HepG2 (cell line): ENCODE results near the gene STUB1. TPM values are rescaled to one million over a fixed set of nuclear protein-coding genes. Genes with fewer than 3 reads are reported as not detected.

ENCODE experiments used
- ARID2 ChIP-seq: sonication (generic); formaldehyde crosslinking; IDR thresholded peaks from 2 replicates; pipeline ENCODE4 v1.8.1; 2022; ENCODE audit warnings: mild to moderate bottlenecking, missing genetic modification reagents, borderline replicate concordance
- BATF2 ChIP-seq: sonication (generic); formaldehyde crosslinking; IDR thresholded peaks from 2 replicates; pipeline ENCODE4 v1.8.0; 2022; ENCODE audit warnings: mild to moderate bottlenecking, missing genetic modification reagents, moderate library complexity
- CAMTA2 ChIP-seq: sonication (generic); formaldehyde crosslinking; IDR thresholded peaks from 2 replicates; pipeline ENCODE4 v1.4.0; 2020; ENCODE audit warnings: mild to moderate bottlenecking, missing genetic modification reagents, borderline replicate concordance
- FOXO4 ChIP-seq: sonication (generic); formaldehyde crosslinking; conservative IDR thresholded peaks from 2 replicates; pipeline ENCODE4 v1.8.1; 2023; ENCODE audit warnings: missing genetic modification reagents
- JUN ChIP-seq: sonication (generic); formaldehyde crosslinking; IDR thresholded peaks from 2 replicates; pipeline ENCODE4 v1.4.0; 2020; ENCODE audit warnings: mild to moderate bottlenecking, missing genetic modification reagents
- KAT2B ChIP-seq: fragments of 150-350 bp; IDR thresholded peaks from 2 replicates; pipeline ENCODE4 v1.6.1; 2014; ENCODE audit warnings: low read depth, low read length, borderline replicate concordance
- KMT2A ChIP-seq: sonication (generic); formaldehyde crosslinking; IDR thresholded peaks from 2 replicates; pipeline ENCODE4 v1.4.0; 2020; ENCODE audit warnings: missing genetic modification reagents
- KMT2B ChIP-seq: IDR thresholded peaks from 2 replicates; pipeline ENCODE4 v1.6.1; 2016; ENCODE audit warnings: missing genetic modification reagents, missing compliant biosample characterization
- MTF2 ChIP-seq: sonication (generic); formaldehyde crosslinking; IDR thresholded peaks from 2 replicates; pipeline ENCODE4 v1.5.0; 2020; ENCODE audit warnings: missing genetic modification reagents, borderline replicate concordance
- NCOA2 ChIP-seq: sonication (generic); formaldehyde crosslinking; IDR thresholded peaks from 2 replicates; pipeline ENCODE4 v1.8.0; 2022; ENCODE audit warnings: inconsistent platforms
- RXRB ChIP-seq: IDR thresholded peaks from 2 replicates; pipeline ENCODE4 v1.6.1; 2016; ENCODE audit warnings: borderline replicate concordance, missing genetic modification reagents, missing compliant biosample characterization
- SOX6 ChIP-seq, 2 experiments: fragments of 450-650 bp in 1 of 2; sonication (generic) in 1 of 2; formaldehyde crosslinking in 1 of 2; IDR thresholded peaks; 2 replicates each; pipeline versions ENCODE4 v1.4.0 to v1.6.1; 2017 to 2020; ENCODE audit warnings: antibody characterized with exemption in 1 of 2, mild to moderate bottlenecking in 1 of 2, missing genetic modification reagents in 1 of 2
- TAF15 ChIP-seq: fragments of 200-400 bp; formaldehyde crosslinking; IDR thresholded peaks from one replicate; pipeline ENCODE4 v1.6.1; 2018; ENCODE audit warnings: mild to moderate bottlenecking, low read depth, low read length; ENCODE audit not compliant: poor library complexity, severe bottlenecking
- TFE3 ChIP-seq: IDR thresholded peaks from 2 replicates; pipeline ENCODE4 v1.6.1; 2016
- ZKSCAN1 ChIP-seq: fragments of 150-350 bp; IDR thresholded peaks from 2 replicates; pipeline ENCODE4 v1.6.1; 2014; ENCODE audit warnings: low read length
- ZNF136 ChIP-seq: sonication (generic); formaldehyde crosslinking; IDR thresholded peaks from 2 replicates; pipeline ENCODE4 v1.8.1; 2022; ENCODE audit warnings: low read depth, mild to moderate bottlenecking, moderate library complexity, missing genetic modification reagents
- ZNF281 ChIP-seq: sonication (generic); formaldehyde crosslinking; IDR thresholded peaks from 2 replicates; pipeline ENCODE4 v1.4.0; 2020; ENCODE audit warnings: missing genetic modification reagents, borderline replicate concordance
- ZNF414 ChIP-seq: sonication (generic); formaldehyde crosslinking; IDR thresholded peaks from 2 replicates; pipeline ENCODE4 v1.5.0; 2020; ENCODE audit warnings: missing genetic modification reagents
- ZNF7 ChIP-seq: IDR thresholded peaks from 2 replicates; pipeline ENCODE4 v1.6.1; 2016; ENCODE audit warnings: missing biosample characterization, missing genetic modification reagents
- ZNF775 ChIP-seq: sonication (generic); formaldehyde crosslinking; IDR thresholded peaks from 2 replicates; pipeline ENCODE4 v1.4.0; 2020; ENCODE audit warnings: missing genetic modification reagents, mild to moderate bottlenecking, moderate library complexity, borderline replicate concordance
- ZNF777 ChIP-seq: sonication (generic); formaldehyde crosslinking; IDR thresholded peaks from 2 replicates; pipeline ENCODE4 v1.4.0; 2020; ENCODE audit warnings: missing genetic modification reagents
- ZSCAN25 ChIP-seq: sonication (generic); formaldehyde crosslinking; IDR thresholded peaks from 2 replicates; pipeline ENCODE4 v1.8.0; 2022; ENCODE audit warnings: mild to moderate bottlenecking, missing genetic modification reagents
- polyA plus RNA-seq, 8 experiments: library from polyadenylated mRNA; depleted of rRNA in 3 of 8; stranded (reverse) in 7 of 8; unstranded in 1 of 8; fragments of >200 nt; fragmentation: Illumina TruSeq in 4 of 8; extraction: Trizol in 4 of 8; gene quantifications; 2 replicates each; pipeline versions ENCODE4 v1.2.1 to v1.2.3, GENCODE V29; 2011 to 2016; ENCODE audit warnings: low read depth in 4 of 8, missing spikeins in 1 of 8, mixed read lengths in 1 of 8; ENCODE audit not compliant: insufficient read depth in 1 of 8
- total RNA-seq, 5 experiments: library from RNA; depleted of rRNA; stranded (reverse); fragments of >200 nt; fragmentation: Illumina TruSeq; extraction: Trizol; gene quantifications; 2 replicates each; pipeline ENCODE4 v1.2.3, GENCODE V29; 2016; ENCODE audit warnings: low read depth in 1 of 5

STUB1 gene
- total and polyA plus RNA-seq, 2 of the 13 experiments (the other 11 are each of a cell fraction or from before 2014, with no cell fraction given): 52.9 to 78.2 TPM

- TF ChIP-seq KAT2B (no peak), ZNF7 (CRISPR knock-in tag) (no peak), ARID2 (no peak), TAF15 (peak; percentile 39), MTF2 (CRISPR knock-in tag) (peak; percentile 74; the same call in 1 of the 2 replicates), KMT2A (CRISPR knock-in tag) (no peak), SOX6 (IDR thresholded peaks at IDR 0.05) (no peak), SOX6 (CRISPR knock-in tag; IDR thresholded peaks at IDR 0.05) (no peak), ZNF136 (CRISPR knock-in tag) (no peak), CAMTA2 (no peak; the same call in 1 of the 2 replicates), JUN (CRISPR knock-in tag) (no peak), TFE3 (no peak), ZNF777 (CRISPR knock-in tag) (no peak), ZSCAN25 (CRISPR knock-in tag) (no peak), ZNF414 (CRISPR knock-in tag) (0 out of 2 replicates have a peak, but pooled peaks have one; percentile 59), KMT2B (CRISPR knock-in tag) (no peak), BATF2 (peak; percentile 62; the same call in 1 of the 2 replicates), ZNF281 (CRISPR knock-in tag) (no peak; the same call in 1 of the 2 replicates), FOXO4 (0 out of 2 replicates have a peak, but pooled peaks have one; percentile 85), ZKSCAN1 (no peak), ZNF775 (CRISPR knock-in tag) (no peak), NCOA2 (CRISPR knock-in tag) (no peak), RXRB (CRISPR knock-in tag) (no peak)
Measured at GRCh38 chr16:720447-720989, 40.3 kb downstream of the STUB1 start (continued).
